HPDE6-E6E7 (cell line): ENCODE results near the gene GUCA1A.
"Not testable (repeated sequence)": the region's sequence is repeated elsewhere in the genome, so short reads cannot be mapped to it uniquely, and the experiment has no call there.

Experiments
- DNase-seq: peaks from one replicate; pipeline ENCODE4 v3.0.0; 2011; ENCODE audit warnings: missing footprints; ENCODE audit errors: extremely low spot score

The GUCA1A gene

DNA sequence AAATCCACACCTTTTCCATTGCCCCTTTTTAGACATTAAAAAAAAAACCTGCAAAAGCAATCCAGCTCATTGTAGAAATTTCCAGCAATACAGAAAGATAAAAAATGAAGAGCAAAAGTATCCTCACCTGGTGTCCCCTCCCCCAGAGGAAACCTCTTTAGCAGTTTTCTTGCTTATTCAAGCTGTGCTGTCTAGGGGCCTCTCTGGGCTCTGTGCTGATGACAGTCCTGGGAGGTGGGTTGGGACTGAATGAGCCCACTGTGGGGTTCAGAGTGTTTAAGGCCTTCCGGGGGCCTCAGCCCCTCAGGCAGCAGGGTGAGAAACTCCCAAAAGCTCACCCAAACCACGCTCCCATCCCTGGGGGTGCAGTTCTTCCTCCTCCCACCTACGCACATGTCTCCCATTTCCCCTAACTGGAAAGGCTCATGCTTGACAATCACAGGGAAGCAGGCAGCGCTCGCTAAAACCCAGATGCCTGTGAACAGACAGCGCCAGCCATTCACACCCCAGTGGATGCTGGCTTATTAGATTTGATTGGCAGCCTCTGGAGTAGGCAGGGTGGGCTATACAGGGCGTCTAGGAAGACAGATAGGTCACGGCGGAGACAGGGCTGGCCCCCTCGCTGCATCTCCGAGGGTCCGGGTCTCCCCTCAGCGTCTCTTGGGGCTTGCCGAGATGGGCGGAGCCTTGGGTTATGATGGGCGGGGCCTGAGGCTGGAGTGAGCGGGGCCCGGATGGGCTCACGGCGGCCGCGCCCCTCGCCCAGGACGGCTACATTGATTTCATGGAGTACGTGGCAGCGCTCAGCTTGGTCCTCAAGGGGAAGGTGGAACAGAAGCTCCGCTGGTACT, 4.6 kb downstream of the GUCA1A start:
- no peak for DNase-seq

DNA sequence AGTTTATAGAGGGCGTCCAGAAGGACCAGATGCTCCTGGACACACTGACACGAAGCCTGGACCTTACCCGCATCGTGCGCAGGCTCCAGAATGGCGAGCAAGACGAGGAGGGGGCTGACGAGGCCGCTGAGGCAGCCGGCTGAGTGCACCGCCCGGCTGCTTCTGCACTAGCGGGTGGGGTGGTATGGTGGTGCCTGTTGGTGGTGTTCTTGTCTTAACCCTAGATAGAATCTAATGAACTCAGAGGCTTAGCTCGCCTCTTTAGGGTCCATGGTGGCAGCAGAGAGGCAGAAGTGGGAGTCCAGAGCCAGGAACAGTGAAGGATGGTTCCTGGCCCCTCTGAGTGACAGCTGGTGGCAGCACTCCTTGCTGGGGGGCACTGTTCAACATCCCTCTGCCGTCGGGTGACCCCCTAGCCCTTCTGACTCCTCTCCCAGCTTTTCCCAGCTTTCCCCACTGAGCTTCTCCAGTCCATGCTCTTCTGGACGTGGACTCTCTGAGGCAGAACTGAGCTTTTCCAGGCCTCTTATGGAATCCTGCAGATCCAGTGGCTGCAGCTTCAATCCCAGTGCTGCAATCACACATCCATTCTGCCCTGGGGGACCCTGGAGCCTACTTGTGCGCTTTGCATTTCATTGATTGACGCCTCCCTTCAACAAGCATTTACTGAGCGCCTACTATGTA, 6.2 kb downstream of the GUCA1A start:
- no peak for DNase-seq

DNA sequence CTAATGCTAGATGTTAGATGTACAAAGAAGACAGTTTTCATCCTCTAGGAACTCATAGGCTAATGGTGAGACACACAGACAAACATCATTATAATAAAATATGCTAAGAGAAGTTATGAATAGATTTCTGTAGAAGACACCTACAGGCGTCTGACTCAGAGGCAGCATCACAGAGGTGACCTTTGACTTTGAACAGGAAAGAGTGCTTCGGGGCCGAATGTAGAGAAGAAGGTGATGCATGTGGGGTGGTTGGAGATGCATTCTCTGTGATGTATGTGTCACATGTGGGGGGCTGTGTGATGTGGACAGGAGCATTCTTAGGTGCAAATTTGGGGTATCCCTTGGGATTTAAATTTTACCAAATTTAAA, 6.8 kb downstream of the GUCA1A start:
- no peak for DNase-seq

DNA sequence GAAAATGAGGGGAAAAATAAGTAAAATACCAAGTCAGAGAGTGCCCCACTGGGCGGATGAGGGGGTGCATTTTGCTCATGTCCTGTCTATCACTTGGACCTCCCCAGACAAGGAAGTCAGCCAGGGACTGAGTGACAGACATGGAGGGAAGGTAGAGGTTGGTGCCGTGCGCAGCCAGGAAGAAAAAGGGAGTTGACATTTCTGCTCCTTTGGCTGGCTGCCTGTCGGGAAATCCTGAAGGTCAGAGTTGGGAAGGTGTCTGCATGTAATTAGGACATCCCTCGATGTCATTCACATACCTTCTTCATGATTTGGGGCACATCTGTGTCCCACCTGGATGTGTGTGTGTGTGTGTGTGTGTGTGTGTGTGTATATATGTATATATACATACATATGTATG, 8.9 kb downstream of the GUCA1A start:
- DNase-seq: no peak

DNA sequence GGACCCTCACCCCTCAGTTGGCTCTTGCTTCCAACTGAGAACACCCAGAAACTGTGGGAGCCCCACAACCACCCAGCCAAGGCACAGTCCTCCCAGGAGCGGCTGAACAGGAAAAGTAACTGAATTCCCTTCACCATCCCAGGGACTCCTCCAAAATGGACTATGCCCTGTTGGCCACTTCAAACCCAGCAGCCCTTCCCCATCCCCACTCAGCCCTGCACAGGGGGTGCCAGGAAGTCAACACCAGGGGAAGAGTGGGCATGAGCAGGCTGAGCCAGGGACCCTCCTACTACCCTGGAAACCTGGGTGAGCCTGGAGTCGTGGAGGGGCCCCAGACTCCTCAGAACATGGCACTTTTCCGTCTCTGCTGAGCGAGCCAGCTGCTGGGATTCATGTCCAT, 11.3 kb downstream of the GUCA1A start:
- no peak for DNase-seq

DNA sequence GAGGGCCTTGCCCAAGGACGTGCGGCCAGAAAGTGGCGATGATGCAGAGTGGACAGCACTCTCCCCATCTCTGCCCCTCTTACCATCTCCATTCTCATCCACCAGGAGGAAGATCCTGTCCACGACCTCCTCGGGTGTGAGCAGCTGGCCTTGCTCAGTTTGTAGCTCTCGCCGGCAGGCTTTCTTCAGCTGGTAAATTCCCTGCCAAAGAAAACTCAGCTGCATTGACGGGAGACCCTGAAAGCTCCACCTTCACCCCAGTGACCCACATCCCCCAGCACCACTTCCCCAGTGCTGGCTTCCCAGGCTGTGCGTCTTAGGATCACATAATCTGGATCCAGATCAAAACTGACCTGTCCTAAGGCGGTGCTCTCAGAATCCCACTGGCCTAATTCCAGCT, 12.4 kb downstream of the GUCA1A start:
- DNase-seq: no peak

DNA sequence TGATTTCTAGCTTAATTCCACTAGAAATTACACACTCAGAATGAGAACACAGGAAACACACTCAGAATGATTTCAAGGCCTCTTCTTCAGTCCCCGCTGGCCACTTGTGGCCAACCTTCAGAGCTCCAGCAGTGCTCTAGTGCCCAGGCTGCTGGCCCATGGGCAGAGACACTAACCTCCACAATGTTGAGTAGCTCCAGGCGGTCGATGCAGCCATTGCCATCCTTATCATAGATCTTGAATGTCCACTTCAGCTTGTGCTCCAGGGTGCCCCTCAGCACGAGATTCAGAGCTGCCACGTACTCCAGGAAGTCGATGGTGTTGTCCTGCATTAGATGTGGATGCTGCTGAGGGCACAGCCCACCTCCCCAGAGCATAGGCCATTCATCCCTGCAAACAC, 15.2 kb downstream of the GUCA1A start:
- no peak for DNase-seq

DNA sequence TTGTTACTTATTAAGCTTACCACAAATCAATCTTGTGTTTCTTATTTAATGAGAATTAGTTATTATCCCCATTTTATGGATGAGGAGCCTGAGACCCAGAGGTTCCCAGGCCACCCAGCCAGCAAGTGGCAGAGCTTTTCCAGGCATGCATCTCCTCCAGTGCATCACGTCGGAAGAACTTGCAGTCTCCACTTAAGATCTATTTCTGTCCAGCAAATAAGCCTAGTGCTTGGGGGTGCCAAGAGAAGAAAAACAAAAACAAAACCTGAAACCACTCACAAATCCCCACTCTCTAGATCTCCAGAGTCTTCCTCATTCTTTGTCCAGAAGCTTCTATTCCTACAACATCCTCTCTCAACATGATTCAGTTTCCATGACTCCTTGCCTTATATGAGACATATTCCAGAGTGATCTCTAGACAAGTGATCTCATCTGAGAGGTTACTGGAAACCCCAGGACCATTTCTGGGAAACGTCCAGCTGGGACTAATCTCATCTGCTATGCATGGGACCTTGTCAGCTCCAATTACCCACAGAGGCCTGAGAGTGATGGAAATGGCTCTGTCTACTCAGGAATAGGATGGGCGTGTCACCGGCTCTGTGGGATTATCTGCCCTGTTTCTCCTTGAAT, 17.5 kb downstream of the GUCA1A start:
- DNase-seq: no peak

DNA sequence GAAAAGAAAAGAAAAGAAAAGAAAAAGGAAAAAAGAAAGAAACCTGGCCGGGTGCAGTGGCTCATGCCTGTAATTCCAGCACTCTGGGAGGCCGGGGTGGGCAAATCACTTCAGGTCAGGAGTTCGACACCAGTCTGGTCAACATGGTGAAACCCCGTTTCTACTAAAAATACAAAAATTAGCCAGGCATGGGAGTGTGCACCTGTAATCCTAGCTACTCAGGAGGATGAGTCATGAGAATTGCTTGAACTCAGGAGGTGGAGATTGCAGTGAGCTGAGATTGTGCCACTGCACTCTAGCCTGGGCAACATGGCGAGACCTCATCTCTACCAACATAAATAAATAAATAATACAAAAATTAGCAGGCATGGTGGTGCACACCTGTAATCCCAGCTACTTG, 19.2 kb downstream of the GUCA1A start:
- not testable (repeated sequence) for DNase-seq

DNA sequence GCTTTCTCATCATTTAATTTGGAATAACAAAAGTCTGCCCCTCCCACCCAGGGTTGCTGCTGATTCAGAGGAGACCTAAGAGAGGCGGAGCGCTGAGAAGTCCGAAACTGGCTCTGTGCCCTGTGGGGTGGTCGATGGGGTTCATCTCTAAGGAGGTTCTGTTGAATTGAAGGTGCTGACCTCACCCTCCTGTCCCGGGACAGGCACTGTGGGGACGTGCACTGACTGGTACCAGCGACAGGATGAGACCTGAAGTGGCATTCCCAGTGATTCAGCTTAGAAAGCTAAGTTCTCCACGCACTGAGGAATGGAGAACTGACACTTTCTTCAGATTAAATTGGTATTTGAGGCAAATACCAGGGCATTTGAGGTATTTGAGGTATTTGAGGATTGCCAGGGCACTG, 20.3 kb downstream of the GUCA1A start:
- peak; percentile 69 for DNase-seq

DNA sequence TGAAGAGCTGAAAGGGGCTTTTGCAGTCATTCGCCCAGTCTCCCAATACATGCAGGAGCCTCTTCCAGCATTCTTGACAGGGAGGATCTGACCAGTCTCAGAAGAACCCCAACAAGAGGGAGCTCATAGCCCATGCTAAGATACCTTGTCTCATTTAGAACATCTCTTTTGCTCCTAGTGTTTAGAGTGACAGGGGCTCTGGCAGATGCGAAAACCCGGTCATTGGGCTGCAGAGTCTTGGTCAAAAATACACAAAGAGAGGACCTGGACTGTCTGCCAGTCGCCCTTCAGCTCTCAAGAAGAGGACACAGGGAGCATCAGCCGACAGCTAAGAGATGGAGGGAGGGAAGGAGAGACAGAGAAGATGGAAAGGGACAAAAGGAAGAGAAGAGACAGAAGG, 20.9 kb downstream of the GUCA1A start:
- no peak for DNase-seq

DNA sequence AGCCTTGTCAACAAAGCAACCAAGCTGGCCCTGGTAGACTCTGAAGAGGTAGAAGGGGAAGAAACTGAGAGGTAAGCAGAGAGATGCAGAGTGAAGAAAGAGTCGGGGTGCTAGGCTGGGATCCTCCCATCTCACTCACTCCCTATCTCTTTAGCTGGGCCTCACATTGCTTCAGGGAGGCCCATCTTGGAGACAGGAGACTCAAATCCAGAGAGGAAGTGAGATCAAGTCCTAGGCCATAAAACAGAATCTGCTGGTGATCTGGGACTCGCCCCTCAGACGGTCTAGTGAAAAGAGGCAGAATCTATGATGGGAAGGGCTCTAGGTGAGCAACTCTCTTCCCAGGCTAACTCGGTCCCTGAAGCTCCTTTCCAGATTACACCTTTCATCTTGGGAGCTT, 22.3 kb downstream of the GUCA1A start:
- DNase-seq: no peak

DNA sequence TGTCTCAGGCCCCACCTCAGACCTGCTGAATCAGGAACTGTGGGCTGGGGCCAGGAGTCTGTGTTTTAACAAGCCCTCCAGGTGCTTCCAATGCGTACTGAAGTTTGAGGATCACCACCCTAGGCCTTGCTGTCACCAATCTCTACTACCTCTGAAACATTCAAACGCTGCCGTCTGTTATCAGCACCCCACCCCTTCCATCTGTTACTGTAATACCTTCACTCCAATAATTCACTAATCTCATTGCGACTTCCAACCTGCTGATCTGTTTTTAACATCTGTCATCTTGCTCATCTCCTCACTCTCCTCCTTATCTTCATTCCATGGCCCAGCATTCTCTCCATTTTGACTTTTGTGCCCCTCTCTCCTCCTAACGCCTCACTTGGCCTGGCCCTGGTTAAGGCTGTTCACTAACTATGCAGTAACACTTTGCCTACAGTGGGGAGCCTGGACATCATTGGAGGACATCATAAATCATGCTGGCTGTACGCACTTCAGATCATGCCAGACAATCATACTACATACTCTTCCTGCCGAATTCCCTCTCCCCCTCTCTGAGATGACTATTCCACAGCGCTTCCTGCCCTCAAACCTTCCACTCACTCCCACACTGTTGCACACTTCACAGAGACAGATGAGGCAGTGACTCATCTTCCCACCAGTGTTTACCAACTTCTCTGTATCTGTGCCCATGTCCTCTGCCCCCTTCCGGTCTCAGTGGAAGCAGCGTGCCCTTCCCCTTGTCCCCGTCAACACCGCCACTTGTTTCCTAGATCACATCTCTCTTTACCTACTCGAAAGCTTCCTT, 24.6 kb downstream of the GUCA1A start:
- DNase-seq: no peak

DNA sequence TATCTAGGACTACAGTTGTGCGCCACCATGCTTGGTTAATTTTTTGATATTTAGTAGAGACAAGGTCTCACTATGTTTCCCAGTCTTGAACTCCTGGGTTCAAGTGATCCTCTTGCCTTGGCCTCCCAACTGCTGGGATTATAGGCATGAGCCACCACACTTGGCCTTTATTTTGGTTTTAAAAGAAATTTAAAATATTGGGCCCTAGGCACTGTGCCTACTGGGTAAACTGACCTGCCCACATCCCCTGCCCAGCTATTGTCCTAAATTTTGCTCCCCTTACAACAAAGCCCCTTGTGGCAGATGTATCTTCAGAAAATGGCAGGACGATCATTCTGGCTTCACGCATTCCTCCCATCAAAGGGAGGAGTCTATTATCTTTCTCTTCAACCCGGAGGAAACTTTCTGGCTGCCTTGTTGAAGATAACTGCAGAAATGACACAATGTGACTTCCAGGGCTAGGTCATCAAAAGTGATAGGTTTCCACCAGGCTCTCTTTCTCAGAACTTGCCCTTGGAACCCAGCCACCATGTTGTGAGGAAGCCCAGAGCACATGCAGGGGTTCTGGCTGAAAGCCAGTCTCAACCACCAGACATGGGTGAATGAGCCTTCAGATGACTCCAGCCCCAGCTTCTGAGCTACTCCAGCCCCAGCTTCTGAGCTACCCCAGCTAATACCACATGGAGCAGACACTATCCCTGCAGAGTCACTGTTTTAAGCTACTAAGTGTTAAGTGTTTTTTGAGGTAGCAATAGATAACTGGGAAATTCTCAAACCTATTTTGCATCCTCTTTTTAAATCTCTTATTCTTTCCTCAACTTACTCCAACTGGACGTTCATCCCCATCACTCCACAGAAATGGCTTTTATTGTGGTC, 26.2 kb downstream of the GUCA1A start:
- no peak for DNase-seq

DNA sequence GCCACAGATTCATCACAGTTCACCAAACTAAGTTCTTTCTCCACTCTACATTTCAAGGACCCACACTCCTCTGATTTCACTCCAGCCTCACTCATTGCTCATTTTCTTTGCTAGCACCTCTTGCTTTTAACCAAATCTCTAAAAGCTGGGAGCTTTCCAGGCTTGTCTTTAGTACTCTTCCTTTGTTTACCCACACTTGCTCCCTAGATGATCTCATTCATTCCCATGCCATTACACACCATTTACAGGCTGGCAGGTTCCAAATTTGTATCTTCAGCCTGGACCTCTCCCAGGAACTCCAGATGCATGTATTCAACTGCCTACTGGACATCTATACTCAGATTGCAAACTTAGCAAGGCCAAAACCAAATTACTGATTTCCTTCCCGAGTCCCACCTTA, 26.9 kb downstream of the GUCA1A start:
- no peak for DNase-seq

DNA sequence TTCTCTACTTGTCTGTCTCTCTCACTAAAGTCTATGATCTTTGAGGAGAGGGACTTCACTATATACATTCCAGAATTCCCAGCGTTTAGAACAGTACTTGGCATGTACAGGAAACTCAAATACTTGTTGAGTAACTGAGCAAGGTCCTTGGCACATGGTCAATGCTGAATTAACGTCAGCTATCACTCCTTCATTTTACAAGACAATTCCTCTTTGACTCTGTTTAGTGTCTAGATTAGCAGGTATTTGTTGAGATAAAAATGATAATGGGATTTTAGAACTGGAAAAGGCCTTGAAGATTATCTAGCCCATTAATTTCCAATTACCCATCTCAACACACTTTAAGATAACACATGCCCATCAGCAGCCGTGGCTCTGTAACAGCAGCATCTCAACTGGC, 28.2 kb downstream of the GUCA1A start:
- no peak for DNase-seq

DNA sequence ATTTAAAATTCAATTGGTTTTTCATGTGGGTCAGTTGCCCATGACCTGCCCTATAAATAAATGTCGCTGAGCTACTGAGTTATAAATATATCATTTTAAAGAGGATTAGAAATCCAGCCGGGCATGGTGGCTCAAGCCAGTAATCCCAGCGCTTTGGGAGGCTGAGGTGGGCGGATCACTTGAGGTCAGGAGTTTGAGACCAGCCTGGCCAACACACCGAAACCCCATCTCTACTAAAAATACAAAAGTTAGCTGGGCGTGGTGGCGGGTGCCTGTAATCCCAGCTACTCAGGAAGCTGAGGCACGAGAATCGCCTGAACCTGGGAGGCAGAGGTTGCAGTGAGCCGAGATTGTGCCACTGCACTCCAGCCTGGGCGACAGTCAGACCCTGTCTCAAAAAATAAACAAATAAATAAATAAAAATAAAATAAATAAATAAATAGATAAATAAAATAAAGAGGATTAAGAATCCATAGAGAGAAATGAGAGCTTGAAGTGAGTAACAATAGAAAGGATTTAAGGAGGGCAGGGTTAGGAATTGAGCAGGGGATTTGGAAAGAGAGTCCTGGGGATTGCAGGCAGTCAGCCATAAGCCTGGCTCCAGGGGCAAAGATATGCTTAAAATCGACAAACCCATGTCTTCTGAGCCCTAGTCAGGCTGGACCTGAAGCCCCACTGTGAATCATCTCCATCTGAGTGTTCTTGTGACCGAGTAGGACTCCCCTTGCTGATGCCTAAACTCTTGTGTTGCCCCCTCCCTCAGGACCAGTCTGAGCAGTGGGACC, 29.2 kb downstream of the GUCA1A start:
- not testable (repeated sequence) for DNase-seq

DNA sequence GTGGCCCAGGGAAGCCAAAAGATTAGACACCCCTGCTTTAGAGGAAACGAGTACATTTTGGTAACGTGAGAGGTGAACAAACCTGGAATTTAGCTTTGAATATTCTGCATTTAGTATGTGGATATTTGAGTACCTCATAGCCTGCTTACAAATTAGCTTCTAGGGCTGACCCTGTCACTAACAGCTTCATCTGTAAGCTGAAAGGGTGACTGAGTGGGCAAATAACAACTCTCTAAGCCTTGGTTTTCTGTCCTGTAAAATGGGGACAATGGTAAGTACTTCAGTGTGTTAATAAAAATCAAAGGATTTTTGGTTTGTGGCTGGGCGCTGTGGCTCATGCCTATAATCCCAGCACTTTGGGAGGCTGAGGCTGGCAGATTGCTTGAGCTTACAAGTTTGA, 30.0 kb downstream of the GUCA1A start:
- DNase-seq: no peak

DNA sequence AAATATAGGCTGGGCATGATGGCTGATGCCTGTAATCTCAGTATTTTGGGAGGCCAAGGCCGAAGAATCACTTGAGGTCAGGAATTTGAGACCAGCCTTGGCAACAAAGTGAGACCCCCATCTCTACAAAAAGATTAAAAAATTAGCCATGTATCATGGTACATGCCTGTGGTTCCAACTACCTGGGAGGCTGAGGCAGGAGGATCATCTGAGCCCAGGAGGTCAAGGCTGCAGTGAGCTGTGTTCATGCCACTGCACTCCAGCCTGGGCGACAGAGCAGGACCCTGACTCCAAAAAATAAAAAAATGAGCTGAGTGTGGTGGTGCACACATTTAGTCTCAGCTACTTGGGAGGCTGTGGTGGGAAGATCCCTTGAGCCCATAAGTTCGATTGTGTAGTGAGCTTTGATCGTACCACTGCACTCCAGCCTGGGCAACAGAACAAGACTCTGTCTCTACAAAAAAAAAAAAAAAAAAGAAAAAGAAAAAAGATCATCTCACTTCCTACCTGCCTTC, 31.7 kb downstream of the GUCA1A start:
- no peak for DNase-seq

DNA sequence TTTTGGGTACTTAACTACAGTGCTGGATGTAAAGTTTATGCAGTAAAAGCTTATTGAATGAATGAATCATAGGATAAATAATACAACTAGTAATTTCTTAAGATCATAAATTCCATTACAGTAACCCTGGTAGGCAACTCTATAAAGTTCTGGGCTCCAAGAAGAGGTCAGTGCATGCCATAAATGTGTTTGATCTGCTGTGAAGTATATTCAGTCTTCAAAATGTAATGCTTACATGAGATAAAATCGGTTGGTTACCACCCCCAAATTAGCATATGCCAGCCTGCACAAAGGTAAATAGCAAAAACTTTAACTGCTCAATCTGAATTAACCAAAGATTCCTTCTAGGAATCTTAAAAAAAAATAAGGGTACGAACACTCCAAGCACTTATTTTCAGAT, 34.4 kb downstream of the GUCA1A start:
- not testable (repeated sequence) for DNase-seq
